Neural cell (in vitro differentiated cells): ENCODE data around the gene GCC1. TPM values are rescaled to one million over a fixed set of nuclear protein-coding genes. Genes with fewer than 3 reads are reported as not detected.
A peak's percentile ranks its signal among the peaks of the same experiment; 100 is the strongest.

Experiments used
- H2AFZ ChIP-seq: fragments of 200-600, 300-800 bp; sonication (generic), shearing (Covaris generic); 2 replicates; pipeline ENCODE4 v1.6.0; 2014; ENCODE audit warnings: low read depth, mild to moderate bottlenecking, antibody characterized with exemption, low read length, moderate library complexity
- H3F3A ChIP-seq: fragments of 200-600 bp; shearing (Covaris generic); 2 replicates; pipeline ENCODE4 v1.6.1; 2016; ENCODE audit warnings: mild to moderate bottlenecking, moderate library complexity, mixed read lengths, antibody characterized with exemption, low read length; ENCODE audit not compliant: insufficient read depth, poor library complexity, severe bottlenecking
- H3K27ac ChIP-seq: fragments of 200-600, 300-800 bp; sonication (generic), shearing (Covaris generic); 2 replicates; pipeline ENCODE4 v1.5.1; 2014; ENCODE audit warnings: mild to moderate bottlenecking, low read length, moderate library complexity
- H3K27me3 ChIP-seq: fragments of 300-800, 200-600 bp; sonication (generic), shearing (Covaris generic); 2 replicates; pipeline ENCODE4 v1.6.0; 2014; ENCODE audit warnings: mild to moderate bottlenecking, low read depth, low read length, moderate library complexity; ENCODE audit not compliant: insufficient read depth
- H3K36me3 ChIP-seq: fragments of 300-800, 200-600 bp; sonication (generic), shearing (Covaris generic); 2 replicates; pipeline ENCODE4 v1.5.1; 2014; ENCODE audit warnings: mild to moderate bottlenecking, antibody characterized with exemption, low read length, moderate library complexity; ENCODE audit not compliant: insufficient read depth
- H3K4me2 ChIP-seq: fragments of 300-800, 200-600 bp; sonication (generic), shearing (Covaris generic); 2 replicates; pipeline ENCODE4 v1.6.0; 2014; ENCODE audit warnings: mild to moderate bottlenecking, low read length
- H3K4me3 ChIP-seq: fragments of 300-800, 200-600 bp; sonication (generic), shearing (Covaris generic); 2 replicates; pipeline ENCODE4 v1.5.1; 2014; ENCODE audit warnings: mild to moderate bottlenecking, low read length, moderate library complexity
- H3K79me2 ChIP-seq: fragments of 200-600 bp; shearing (Covaris generic); replicated peaks from 2 replicates; pipeline ENCODE4 v1.6.0; 2014; ENCODE audit warnings: mild to moderate bottlenecking, low read length, moderate library complexity; ENCODE audit not compliant: insufficient read depth
- H3K9ac ChIP-seq: fragments of 300-800, 200-600 bp; sonication (generic), shearing (Covaris generic); 2 replicates; pipeline ENCODE4 v1.6.1; 2016; ENCODE audit warnings: mild to moderate bottlenecking, low read length, mixed read lengths
- H3K9me2 ChIP-seq: fragments of 200-600 bp; shearing (Covaris generic); 2 replicates; pipeline ENCODE4 v1.6.1; 2016; ENCODE audit warnings: mild to moderate bottlenecking, low read length, mixed read lengths; ENCODE audit not compliant: insufficient read depth
- H3K9me3 ChIP-seq: fragments of 200-600, 300-800 bp; sonication (generic), shearing (Covaris generic); 2 replicates; pipeline ENCODE4 v1.6.1; 2016; ENCODE audit warnings: mild to moderate bottlenecking, mixed run types, low read length, moderate library complexity, mixed read lengths
- H4K20me1 ChIP-seq: fragments of 200-600 bp; shearing (Covaris generic); 2 replicates; pipeline ENCODE4 v1.6.1; 2016; ENCODE audit warnings: mild to moderate bottlenecking, mixed run types; ENCODE audit not compliant: insufficient read depth
- CTCF ChIP-seq: fragments of 450-650 bp; IDR thresholded peaks from 2 replicates; pipeline ENCODE4 v1.5.1; 2014; ENCODE audit warnings: antibody characterized with exemption, mild to moderate bottlenecking, moderate library complexity; ENCODE audit not compliant: poor library complexity, severe bottlenecking
- EP300 ChIP-seq: fragments of 450-650 bp; conservative IDR thresholded peaks from 2 replicates; pipeline ENCODE4 v1.6.1; 2014; ENCODE audit warnings: antibody characterized with exemption, mild to moderate bottlenecking, moderate library complexity; ENCODE audit not compliant: poor library complexity, severe bottlenecking
- EZH2 ChIP-seq: fragments of 200-600, 300-800 bp; shearing (Covaris generic), sonication (generic); IDR thresholded peaks from 2 replicates; pipeline ENCODE4 v1.6.1; 2014; ENCODE audit warnings: antibody characterized with exemption, low read length, borderline replicate concordance, mild to moderate bottlenecking; ENCODE audit not compliant: insufficient read depth, poor library complexity, severe bottlenecking
- MXI1 ChIP-seq: fragments of 450-650 bp; conservative IDR thresholded peaks from 2 replicates; pipeline ENCODE4 v1.6.1; 2014; ENCODE audit warnings: antibody characterized with exemption, mild to moderate bottlenecking; ENCODE audit not compliant: poor library complexity, severe bottlenecking
- POLR2AphosphoS5 ChIP-seq: IDR thresholded peaks from 2 replicates; pipeline ENCODE4 v1.6.1; 2012
- RAD21 ChIP-seq: fragments of 450-650 bp; conservative IDR thresholded peaks from 2 replicates; pipeline ENCODE4 v1.6.1; 2014; ENCODE audit warnings: antibody characterized with exemption, mild to moderate bottlenecking, moderate library complexity
- REST ChIP-seq: IDR thresholded peaks from 2 replicates; pipeline ENCODE4 v1.6.1; 2012; ENCODE audit warnings: borderline replicate concordance
- SMC3 ChIP-seq: fragments of 450-650 bp; conservative IDR thresholded peaks from 2 replicates; pipeline ENCODE4 v1.6.1; 2014; ENCODE audit warnings: antibody characterized with exemption, mild to moderate bottlenecking, moderate library complexity; ENCODE audit not compliant: poor library complexity
- TAF1 ChIP-seq: IDR thresholded peaks from 2 replicates; pipeline ENCODE4 v1.6.1; 2012; ENCODE audit warnings: low read depth
- polyA plus RNA-seq: library from polyadenylated mRNA; depleted of rRNA; stranded (reverse); fragments of >200 nt; gene quantifications from 2 replicates; pipeline ENCODE4 v1.2.3, GENCODE V29; 2014

GCC1 gene
- polyA plus RNA-seq, 1 donor from 2014 or later, result 6.6 TPM

GRCh38 chr7:127588019-127588696 lies 2.8 kb upstream of the GCC1 start, which contains the start of gene ARF5:
TSS of gene ARF5 (plus strand) at chr7:127588411. CDS start at chr7:127588499, 88 bp downstream.
- H3K9me2 ChIP-seq, result no peaks in the 10 kb centered on the region
- H3K36me3 ChIP-seq, result no peaks in the 10 kb centered on the region
- H3K9ac ChIP-seq, result peak within 1 kb of the TSS; percentile 90
- H3K27me3 ChIP-seq, result no peaks in the 10 kb centered on the region
- H3K4me3 ChIP-seq, result peak within 1 kb of the TSS; percentile 86
- peak within 1 kb of the TSS; percentile 91 for H3K4me2 ChIP-seq
- no peaks in the 10 kb centered on the region for H4K20me1 ChIP-seq
- peaks cover 32% of the 10 kb centered on the region for H3K79me2 ChIP-seq
- TF ChIP-seq RAD21 (no peak), TAF1 (peak; percentile 65), POLR2AphosphoS5 (peak; percentile 90), MXI1 (peak; percentile 53), EZH2 (no peak), EP300 (no peak), SMC3 (no peak), REST (peak; percentile 48), CTCF (no peak)
- no peaks in the 10 kb centered on the region for H3K9me3 ChIP-seq
- peak within 1 kb of the TSS; percentile 54 for H3K27ac ChIP-seq
- H2AFZ ChIP-seq, result peak within 1 kb of the TSS; percentile 61
- no peaks in the 10 kb centered on the region for H3F3A ChIP-seq

DNA sequence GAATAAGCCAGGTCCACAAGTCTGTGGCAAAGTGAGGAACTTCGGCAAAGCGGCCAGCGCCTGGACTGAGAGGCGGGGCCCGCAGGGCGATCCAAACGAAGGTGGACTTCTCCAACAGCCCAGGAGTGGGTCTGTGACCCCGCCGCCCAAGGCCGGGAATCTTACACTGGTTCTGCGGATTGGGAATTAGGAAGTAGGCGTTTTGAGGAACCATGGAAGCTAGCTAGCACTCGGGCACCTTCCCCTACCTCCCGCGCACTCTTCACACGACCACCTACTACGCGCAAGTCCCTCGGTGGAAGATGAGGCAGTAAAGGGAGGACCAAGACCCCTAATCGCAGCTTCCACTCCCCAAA lies 2.2 kb upstream of the GCC1 start:
- no peaks in the 10 kb centered on the region for H3F3A ChIP-seq
- peaks cover 1% of the 10 kb centered on the region for H3K36me3 ChIP-seq
- H3K27me3 ChIP-seq, result no peaks in the 10 kb centered on the region
- peak overlapping the region; percentile 31 for H3K27ac ChIP-seq
- peak overlapping the region; percentile 90 for H3K9ac ChIP-seq
- H3K4me3 ChIP-seq, result peak overlapping the region; percentile 86
- no peaks in the 10 kb centered on the region for H3K9me3 ChIP-seq
- peaks cover 32% of the 10 kb centered on the region for H3K79me2 ChIP-seq
- H3K9me2 ChIP-seq, result no peaks in the 10 kb centered on the region
- H2AFZ ChIP-seq, result peak overlapping the region; percentile 45
- H3K4me2 ChIP-seq, result peak overlapping the region; percentile 30
- TF ChIP-seq CTCF, result no peak
- TF ChIP-seq REST, result no peak
- no peak for TF ChIP-seq EZH2
- no peak for TF ChIP-seq TAF1
- no peak for TF ChIP-seq EP300
- H4K20me1 ChIP-seq, result no peaks in the 10 kb centered on the region
